ENCODE results near the gene TRIM65. TPM values are rescaled to one million over a fixed set of nuclear protein-coding genes. Genes with fewer than 3 reads are reported as not detected.
A peak's percentile ranks its signal among the peaks of the same experiment; 100 is the strongest.

The TRIM65 gene
- total and polyA plus RNA-seq, 2 of the 13 experiments (the other 11 are each of a cell fraction or from before 2014, with no cell fraction given): 10.3 to 22.4 TPM

GRCh38 chr17:75856062-75856756, 40.5 kb downstream of the TRIM65 start (continued):
- TF ChIP-seq MTA3 (CRISPR knock-in tag; IDR thresholded peaks at IDR 0.05) (no peak), RBFOX2 (IDR thresholded peaks at IDR 0.05; ENCODE audit: low read depth, low read length) (peak; percentile 93), NFKB2 (CRISPR knock-in tag; IDR thresholded peaks at IDR 0.05; ENCODE audit: borderline replicate concordance) (peak; percentile 47; the same call in 1 of the 2 replicates), ZNF18 (CRISPR knock-in tag; IDR thresholded peaks at IDR 0.05; ENCODE audit: insufficient replicate concordance) (peak; percentile 77), TEF (CRISPR knock-in tag; IDR thresholded peaks at IDR 0.05) (0 out of 2 replicates have a peak, but pooled peaks have one; percentile 10), STAG1 (CRISPR knock-in tag; IDR thresholded peaks at IDR 0.05) (peak; percentile 56; the same call in 1 of the 2 replicates), SAFB2 (CRISPR knock-in tag; IDR thresholded peaks at IDR 0.05; ENCODE audit: borderline replicate concordance, low read depth) (0 out of 2 replicates have a peak, but pooled peaks have one; percentile 73), SP1 (IDR thresholded peaks at IDR 0.05) (no peak), SP1 (CRISPR knock-in tag; IDR thresholded peaks at IDR 0.05) (no peak), ZMAT3 (CRISPR knock-in tag; conservative IDR thresholded peaks at IDR 0.05) (no peak; the same call in 1 of the 2 replicates), MXD3 (CRISPR knock-in tag; IDR thresholded peaks at IDR 0.05) (0 out of 2 replicates have a peak, but pooled peaks have one; percentile 9), MED13 (CRISPR knock-in tag; IDR thresholded peaks at IDR 0.05) (peak; percentile 19; the same call in 1 of the 2 replicates), HDAC6 (IDR thresholded peaks at IDR 0.05; ENCODE audit: low read depth, low read length) (no peak), FOXM1 (CRISPR knock-in tag; IDR thresholded peaks at IDR 0.05) (no peak), WIZ (CRISPR knock-in tag; IDR thresholded peaks at IDR 0.05) (0 out of 2 replicates have a peak, but pooled peaks have one; percentile 8), KAT2B (IDR thresholded peaks at IDR 0.05; ENCODE audit: borderline replicate concordance, low read depth, low read length) (no peak), RBM39 (IDR thresholded peaks at IDR 0.05; ENCODE audit: low read depth, low read length, poor library complexity, severe bottlenecking) (peak; percentile 17), THAP11 (CRISPR knock-in tag; IDR thresholded peaks at IDR 0.05) (no peak), MXI1 (IDR thresholded peaks at IDR 0.05; ENCODE audit: borderline replicate concordance, low read depth, low read length) (peak; percentile 84; the same call in 1 of the 3 replicates), LBX2 (CRISPR knock-in tag; IDR thresholded peaks at IDR 0.05; ENCODE audit: borderline replicate concordance) (no peak), CTCF (CRISPR knock-in tag; IDR thresholded peaks at IDR 0.05) (peak; percentile 80; the same call in 1 of the 2 replicates), SATB2 (CRISPR knock-in tag; IDR thresholded peaks at IDR 0.05) (0 out of 2 replicates have a peak, but pooled peaks have one; percentile 18), JARID2 (CRISPR knock-in tag; IDR thresholded peaks at IDR 0.05; ENCODE audit: insufficient replicate concordance) (no peak)

All from HepG2 (cell line).